HepG2 (cell line): ENCODE measurements around the gene UBAP2L. TPM values are rescaled to one million over a fixed set of nuclear protein-coding genes. Genes with fewer than 3 reads are reported as not detected.
A peak's percentile ranks its signal among the peaks of the same experiment; 100 is the strongest.

ENCODE experiments used
- ELF4 ChIP-seq: sonication (generic); formaldehyde crosslinking; IDR thresholded peaks from 2 replicates; pipeline ENCODE4 v1.5.0; 2020; ENCODE audit warnings: missing genetic modification reagents, mild to moderate bottlenecking, moderate library complexity, borderline replicate concordance
- FUBP1 ChIP-seq: sonication (generic); formaldehyde crosslinking; IDR thresholded peaks from 2 replicates; pipeline ENCODE4 v1.5.1; 2020; ENCODE audit warnings: missing genetic modification reagents, mild to moderate bottlenecking, borderline replicate concordance
- HDAC2 ChIP-seq: sonication (generic); formaldehyde crosslinking; IDR thresholded peaks from 2 replicates; pipeline ENCODE4 v1.4.0; 2020; ENCODE audit warnings: missing genetic modification reagents
- HMG20A ChIP-seq: IDR thresholded peaks from 2 replicates; pipeline ENCODE4 v1.6.1; 2016; ENCODE audit warnings: borderline replicate concordance
- JARID2 ChIP-seq: sonication (generic); formaldehyde crosslinking; IDR thresholded peaks from 2 replicates; pipeline ENCODE4 v1.8.1; 2023; ENCODE audit warnings: missing genetic modification reagents, inconsistent platforms; ENCODE audit not compliant: insufficient replicate concordance
- KDM4B ChIP-seq: sonication (generic); formaldehyde crosslinking; IDR thresholded peaks from 2 replicates; pipeline ENCODE4 v1.4.0; 2020; ENCODE audit warnings: missing genetic modification reagents
- KMT2B ChIP-seq: IDR thresholded peaks from 2 replicates; pipeline ENCODE4 v1.6.1; 2016; ENCODE audit warnings: missing genetic modification reagents, missing compliant biosample characterization
- MAZ ChIP-seq, 2 experiments: sonication (generic) in 1 of 2; formaldehyde crosslinking in 1 of 2; IDR thresholded peaks; 2 replicates each; pipeline versions ENCODE4 v1.5.0 to v1.6.1; 2012 to 2020; ENCODE audit warnings: low read depth in 2 of 2, mild to moderate bottlenecking in 2 of 2, borderline replicate concordance in 1 of 2, improper control_type of control experiment in 1 of 2, low read length in 1 of 2, missing genetic modification reagents in 1 of 2, moderate library complexity in 1 of 2
- MED8 ChIP-seq: sonication (generic); formaldehyde crosslinking; IDR thresholded peaks from 2 replicates; pipeline ENCODE4 v1.8.1; 2023; ENCODE audit warnings: mild to moderate bottlenecking, missing genetic modification reagents; ENCODE audit not compliant: insufficient replicate concordance
- MLLT10 ChIP-seq: sonication (generic); formaldehyde crosslinking; IDR thresholded peaks from 2 replicates; pipeline ENCODE4 v1.4.0; 2020; ENCODE audit warnings: missing genetic modification reagents
- SIN3A ChIP-seq: IDR thresholded peaks from 2 replicates; pipeline ENCODE4 v1.6.1; 2011; ENCODE audit warnings: low read depth, mild to moderate bottlenecking, control low read depth, low read length, borderline replicate concordance
- SYNCRIP ChIP-seq: fragments of 200-400 bp; formaldehyde crosslinking; IDR thresholded peaks from 2 replicates; pipeline ENCODE4 v1.6.1; 2018; ENCODE audit warnings: mild to moderate bottlenecking, low read depth, low read length; ENCODE audit not compliant: insufficient read depth
- ZFP41 ChIP-seq: sonication (generic); formaldehyde crosslinking; IDR thresholded peaks from 2 replicates; pipeline ENCODE4 v1.4.0; 2020; ENCODE audit warnings: mild to moderate bottlenecking, missing genetic modification reagents, borderline replicate concordance
- ZNF441 ChIP-seq: sonication (generic); formaldehyde crosslinking; IDR thresholded peaks from 2 replicates; pipeline ENCODE4 v1.7.0; 2021; ENCODE audit warnings: missing genetic modification reagents, borderline replicate concordance
- polyA plus RNA-seq, 8 experiments: library from polyadenylated mRNA; depleted of rRNA in 3 of 8; stranded (reverse) in 7 of 8; unstranded in 1 of 8; fragments of >200 nt; fragmentation: Illumina TruSeq in 4 of 8; extraction: Trizol in 4 of 8; gene quantifications; 2 replicates each; pipeline versions ENCODE4 v1.2.1 to v1.2.3, GENCODE V29; 2011 to 2016; ENCODE audit warnings: low read depth in 4 of 8, missing spikeins in 1 of 8, mixed read lengths in 1 of 8; ENCODE audit not compliant: insufficient read depth in 1 of 8
- total RNA-seq, 5 experiments: library from RNA; depleted of rRNA; stranded (reverse); fragments of >200 nt; fragmentation: Illumina TruSeq; extraction: Trizol; gene quantifications; 2 replicates each; pipeline ENCODE4 v1.2.3, GENCODE V29; 2016; ENCODE audit warnings: low read depth in 1 of 5
- TF ChIP-seq, protein P1 (sequence below), 2 experiments: IDR thresholded peaks; 2 replicates each; pipeline ENCODE4 v1.6.1; 2011 to 2012; ENCODE audit warnings: low read length in 2 of 2, borderline replicate concordance in 1 of 2, low read depth in 1 of 2, mild to moderate bottlenecking in 1 of 2, moderate library complexity in 1 of 2
- TF ChIP-seq, protein P2 (sequence below): sonication (generic); formaldehyde crosslinking; IDR thresholded peaks from 2 replicates; pipeline ENCODE4 v1.4.0; 2020; ENCODE audit warnings: mild to moderate bottlenecking, missing genetic modification reagents

Gene UBAP2L
- total and polyA plus RNA-seq, 2 of the 13 experiments (the other 11 are each of a cell fraction or from before 2014, with no cell fraction given) = 74.2 to 159 TPM

DNA sequence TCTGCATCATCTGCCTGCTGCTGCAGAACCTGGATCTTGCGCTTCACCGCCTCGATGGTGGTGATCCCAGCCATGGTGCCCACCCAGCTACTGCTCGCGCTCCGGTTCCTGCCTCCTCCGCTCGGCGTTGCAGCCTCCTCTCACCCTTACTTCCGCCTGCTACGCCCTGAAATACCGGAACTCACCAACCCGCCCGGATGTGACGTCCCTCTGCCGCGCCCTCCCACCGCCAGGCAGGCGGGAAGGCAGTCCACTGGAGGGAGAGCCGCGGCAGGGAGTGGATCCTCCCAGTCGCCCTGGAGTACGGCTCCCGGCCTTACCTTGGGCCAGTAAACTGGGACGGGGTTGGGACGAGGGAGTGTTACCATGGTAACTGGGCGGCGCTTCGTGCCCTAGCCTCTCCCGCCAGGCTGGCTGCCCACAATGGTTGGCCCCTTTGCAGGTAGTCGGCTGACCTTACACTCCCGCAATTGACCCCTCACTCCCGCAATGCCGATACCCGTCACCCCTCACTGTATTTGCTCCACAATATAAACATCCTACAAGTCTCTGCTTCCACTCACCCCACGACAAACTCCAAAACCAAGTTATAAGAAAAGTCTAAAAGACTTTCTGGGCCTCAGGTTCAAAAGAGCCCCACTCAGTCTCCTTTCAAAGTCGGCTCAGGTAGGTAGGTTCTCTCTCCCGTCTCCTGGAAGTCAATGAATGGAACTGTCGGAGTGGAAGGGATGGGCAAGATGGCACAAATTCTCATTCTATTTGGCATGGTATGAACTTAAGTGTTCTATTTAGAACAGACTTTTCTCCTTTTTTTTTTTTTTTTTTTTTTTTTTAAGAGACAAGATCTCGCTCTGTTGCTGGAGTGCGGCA, 37.5 kb upstream of the UBAP2L start (continued):
- TF ChIP-seq FUBP1 (CRISPR knock-in tag) (no peak), JARID2 (CRISPR knock-in tag) (no peak), SIN3A (peak; percentile 91; the same call in 1 of the 2 replicates), MED8 (peak; percentile 67), ZNF441 (CRISPR knock-in tag) (peak; percentile 47; the same call in 1 of the 2 replicates), ELF4 (CRISPR knock-in tag) (peak; percentile 93; the same call in 1 of the 2 replicates), ZFP41 (CRISPR knock-in tag) (peak; percentile 89; the same call in 1 of the 2 replicates), MAZ (IDR thresholded peaks at IDR 0.05; ENCODE audit: borderline replicate concordance, low read depth, low read length) (peak; percentile 60; the same call in 1 of the 2 replicates), MAZ (CRISPR knock-in tag; IDR thresholded peaks at IDR 0.05; ENCODE audit: low read depth) (peak; percentile 82), KMT2B (peak; percentile 90), MLLT10 (CRISPR knock-in tag) (no peak), HDAC2 (CRISPR knock-in tag) (peak; percentile 75), HMG20A (CRISPR knock-in tag) (0 out of 2 replicates have a peak, but pooled peaks have one; percentile 23), SYNCRIP (no peak), KDM4B (CRISPR knock-in tag) (peak; percentile 92; the same call in 1 of the 2 replicates)
- TF ChIP-seq, protein P1, sequence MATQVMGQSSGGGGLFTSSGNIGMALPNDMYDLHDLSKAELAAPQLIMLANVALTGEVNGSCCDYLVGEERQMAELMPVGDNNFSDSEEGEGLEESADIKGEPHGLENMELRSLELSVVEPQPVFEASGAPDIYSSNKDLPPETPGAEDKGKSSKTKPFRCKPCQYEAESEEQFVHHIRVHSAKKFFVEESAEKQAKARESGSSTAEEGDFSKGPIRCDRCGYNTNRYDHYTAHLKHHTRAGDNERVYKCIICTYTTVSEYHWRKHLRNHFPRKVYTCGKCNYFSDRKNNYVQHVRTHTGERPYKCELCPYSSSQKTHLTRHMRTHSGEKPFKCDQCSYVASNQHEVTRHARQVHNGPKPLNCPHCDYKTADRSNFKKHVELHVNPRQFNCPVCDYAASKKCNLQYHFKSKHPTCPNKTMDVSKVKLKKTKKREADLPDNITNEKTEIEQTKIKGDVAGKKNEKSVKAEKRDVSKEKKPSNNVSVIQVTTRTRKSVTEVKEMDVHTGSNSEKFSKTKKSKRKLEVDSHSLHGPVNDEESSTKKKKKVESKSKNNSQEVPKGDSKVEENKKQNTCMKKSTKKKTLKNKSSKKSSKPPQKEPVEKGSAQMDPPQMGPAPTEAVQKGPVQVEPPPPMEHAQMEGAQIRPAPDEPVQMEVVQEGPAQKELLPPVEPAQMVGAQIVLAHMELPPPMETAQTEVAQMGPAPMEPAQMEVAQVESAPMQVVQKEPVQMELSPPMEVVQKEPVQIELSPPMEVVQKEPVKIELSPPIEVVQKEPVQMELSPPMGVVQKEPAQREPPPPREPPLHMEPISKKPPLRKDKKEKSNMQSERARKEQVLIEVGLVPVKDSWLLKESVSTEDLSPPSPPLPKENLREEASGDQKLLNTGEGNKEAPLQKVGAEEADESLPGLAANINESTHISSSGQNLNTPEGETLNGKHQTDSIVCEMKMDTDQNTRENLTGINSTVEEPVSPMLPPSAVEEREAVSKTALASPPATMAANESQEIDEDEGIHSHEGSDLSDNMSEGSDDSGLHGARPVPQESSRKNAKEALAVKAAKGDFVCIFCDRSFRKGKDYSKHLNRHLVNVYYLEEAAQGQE (IDR thresholded peaks at IDR 0.05; ENCODE audit: borderline replicate concordance in 1 of 2, low read depth in 1 of 2, low read length in 2 of 2) = no peak
- TF ChIP-seq, protein P2, sequence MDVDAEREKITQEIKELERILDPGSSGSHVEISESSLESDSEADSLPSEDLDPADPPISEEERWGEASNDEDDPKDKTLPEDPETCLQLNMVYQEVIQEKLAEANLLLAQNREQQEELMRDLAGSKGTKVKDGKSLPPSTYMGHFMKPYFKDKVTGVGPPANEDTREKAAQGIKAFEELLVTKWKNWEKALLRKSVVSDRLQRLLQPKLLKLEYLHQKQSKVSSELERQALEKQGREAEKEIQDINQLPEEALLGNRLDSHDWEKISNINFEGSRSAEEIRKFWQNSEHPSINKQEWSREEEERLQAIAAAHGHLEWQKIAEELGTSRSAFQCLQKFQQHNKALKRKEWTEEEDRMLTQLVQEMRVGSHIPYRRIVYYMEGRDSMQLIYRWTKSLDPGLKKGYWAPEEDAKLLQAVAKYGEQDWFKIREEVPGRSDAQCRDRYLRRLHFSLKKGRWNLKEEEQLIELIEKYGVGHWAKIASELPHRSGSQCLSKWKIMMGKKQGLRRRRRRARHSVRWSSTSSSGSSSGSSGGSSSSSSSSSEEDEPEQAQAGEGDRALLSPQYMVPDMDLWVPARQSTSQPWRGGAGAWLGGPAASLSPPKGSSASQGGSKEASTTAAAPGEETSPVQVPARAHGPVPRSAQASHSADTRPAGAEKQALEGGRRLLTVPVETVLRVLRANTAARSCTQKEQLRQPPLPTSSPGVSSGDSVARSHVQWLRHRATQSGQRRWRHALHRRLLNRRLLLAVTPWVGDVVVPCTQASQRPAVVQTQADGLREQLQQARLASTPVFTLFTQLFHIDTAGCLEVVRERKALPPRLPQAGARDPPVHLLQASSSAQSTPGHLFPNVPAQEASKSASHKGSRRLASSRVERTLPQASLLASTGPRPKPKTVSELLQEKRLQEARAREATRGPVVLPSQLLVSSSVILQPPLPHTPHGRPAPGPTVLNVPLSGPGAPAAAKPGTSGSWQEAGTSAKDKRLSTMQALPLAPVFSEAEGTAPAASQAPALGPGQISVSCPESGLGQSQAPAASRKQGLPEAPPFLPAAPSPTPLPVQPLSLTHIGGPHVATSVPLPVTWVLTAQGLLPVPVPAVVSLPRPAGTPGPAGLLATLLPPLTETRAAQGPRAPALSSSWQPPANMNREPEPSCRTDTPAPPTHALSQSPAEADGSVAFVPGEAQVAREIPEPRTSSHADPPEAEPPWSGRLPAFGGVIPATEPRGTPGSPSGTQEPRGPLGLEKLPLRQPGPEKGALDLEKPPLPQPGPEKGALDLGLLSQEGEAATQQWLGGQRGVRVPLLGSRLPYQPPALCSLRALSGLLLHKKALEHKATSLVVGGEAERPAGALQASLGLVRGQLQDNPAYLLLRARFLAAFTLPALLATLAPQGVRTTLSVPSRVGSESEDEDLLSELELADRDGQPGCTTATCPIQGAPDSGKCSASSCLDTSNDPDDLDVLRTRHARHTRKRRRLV (CRISPR knock-in tag) = peak; percentile 80; the same call in 1 of the 2 replicates
